Measurements from ENCODE around the gene PPFIA1. TPM values are rescaled to one million over a fixed set of nuclear protein-coding genes. Genes with fewer than 3 reads are reported as not detected.

Gene PPFIA1
- polyA plus RNA-seq, 1 of the 3 experiments (the other 2 are of a cell fraction): 37.4 TPM

- DNase-seq: no peak
- H3F3A ChIP-seq (replicated peaks; ENCODE audit: insufficient read depth): no peaks in the 10 kb centered on the region
- H3K27me3 ChIP-seq (ENCODE audit: insufficient read depth): no peaks in the 10 kb centered on the region
- peaks cover 37% of the 10 kb centered on the region for H3K79me2 ChIP-seq (ENCODE audit: insufficient read depth)
- H3K4me1 ChIP-seq (ENCODE audit: control insufficient read depth in 1 of 2, insufficient read depth in 2 of 2, low read depth in 1 of 2, low read length in 1 of 2): peaks cover 0 to 2% of the 10 kb centered on the region in 2 experiments; a peak in 1 of 4 replicates
- no peaks in the 10 kb centered on the region for H4K20me1 ChIP-seq (ENCODE audit: insufficient read depth)
- no peak overlapping the region for H3K27ac ChIP-seq (ENCODE audit: low read depth in 2 of 2, low read length in 1 of 2)
- CTCF ChIA-PET: interaction anchor here (1.5 to 2.4 kb wide), 2 partner anchors 10 to 18 kb away, joined by 3 to 6 read pairs; no protein-coding TSS in a partner anchor
- POLR2A ChIA-PET: no interaction called here
- H3K36me3 ChIP-seq (replicated peaks in 1 of 2; ENCODE audit: control insufficient read depth in 1 of 2, insufficient read depth in 2 of 2, low read length in 1 of 2): peaks cover 0 to 9% of the 10 kb centered on the region in 2 experiments
- no peak overlapping the region for H3K9ac ChIP-seq
- no peaks in the 10 kb centered on the region for H3K9me2 ChIP-seq
- 96% methylated on average over 18 of the region's 20 CpGs for WGBS (ENCODE audit: low lambda C conversion rate)
- H3K4me3 ChIP-seq (ENCODE audit: low read depth in 2 of 2, low read length in 1 of 2): no peak overlapping the region
- H3K9me3 ChIP-seq: no peaks in the 10 kb centered on the region
- no peak for TF ChIP-seq POLR2AphosphoS5 (IDR thresholded peaks at IDR 0.05; ENCODE audit: low read depth, low read length)
- TF ChIP-seq CTCF (IDR thresholded peaks at IDR 0.05): no peak
- no peak for TF ChIP-seq FOXM1 (IDR thresholded peaks at IDR 0.05; ENCODE audit: low read depth)
- no peak for TF ChIP-seq GABPA (IDR thresholded peaks at IDR 0.05; ENCODE audit: low read depth)
- TF ChIP-seq, protein P1, sequence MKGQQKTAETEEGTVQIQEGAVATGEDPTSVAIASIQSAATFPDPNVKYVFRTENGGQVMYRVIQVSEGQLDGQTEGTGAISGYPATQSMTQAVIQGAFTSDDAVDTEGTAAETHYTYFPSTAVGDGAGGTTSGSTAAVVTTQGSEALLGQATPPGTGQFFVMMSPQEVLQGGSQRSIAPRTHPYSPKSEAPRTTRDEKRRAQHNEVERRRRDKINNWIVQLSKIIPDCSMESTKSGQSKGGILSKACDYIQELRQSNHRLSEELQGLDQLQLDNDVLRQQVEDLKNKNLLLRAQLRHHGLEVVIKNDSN (IDR thresholded peaks at IDR 0.05; ENCODE audit: borderline replicate concordance, low read depth): no peak
- TF ChIP-seq FOSL2 (IDR thresholded peaks at IDR 0.05; ENCODE audit: borderline replicate concordance, low read depth): no peak
- no peak for TF ChIP-seq GATA2 (CRISPR knock-in tag; IDR thresholded peaks at IDR 0.05)
- TF ChIP-seq MXI1 (IDR thresholded peaks at IDR 0.05; ENCODE audit: low read depth, low read length): no peak
- no peak for TF ChIP-seq IRF3 (IDR thresholded peaks at IDR 0.05; ENCODE audit: low read depth, low read length)
- no peak for TF ChIP-seq EZH2phosphoT487 (IDR thresholded peaks at IDR 0.05; ENCODE audit: borderline replicate concordance, low read depth)
- TF ChIP-seq RAD21 (IDR thresholded peaks at IDR 0.05; ENCODE audit: low read length): no peak
- no peak for TF ChIP-seq FOXJ3 (CRISPR knock-in tag; IDR thresholded peaks at IDR 0.05)
- no peak for TF ChIP-seq MEF2A (IDR thresholded peaks at IDR 0.05; ENCODE audit: borderline replicate concordance, low read depth)
- TF ChIP-seq ELF1 (IDR thresholded peaks at IDR 0.05): no peak
- TF ChIP-seq SMC3 (IDR thresholded peaks at IDR 0.05; ENCODE audit: low read depth, low read length): no peak
- TF ChIP-seq, protein P2, sequence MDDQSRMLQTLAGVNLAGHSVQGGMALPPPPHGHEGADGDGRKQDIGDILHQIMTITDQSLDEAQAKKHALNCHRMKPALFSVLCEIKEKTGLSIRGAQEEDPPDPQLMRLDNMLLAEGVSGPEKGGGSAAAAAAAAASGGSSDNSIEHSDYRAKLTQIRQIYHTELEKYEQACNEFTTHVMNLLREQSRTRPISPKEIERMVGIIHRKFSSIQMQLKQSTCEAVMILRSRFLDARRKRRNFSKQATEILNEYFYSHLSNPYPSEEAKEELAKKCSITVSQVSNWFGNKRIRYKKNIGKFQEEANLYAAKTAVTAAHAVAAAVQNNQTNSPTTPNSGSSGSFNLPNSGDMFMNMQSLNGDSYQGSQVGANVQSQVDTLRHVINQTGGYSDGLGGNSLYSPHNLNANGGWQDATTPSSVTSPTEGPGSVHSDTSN (IDR thresholded peaks at IDR 0.05): no peak
- no peak for TF ChIP-seq MAX (IDR thresholded peaks at IDR 0.05; ENCODE audit: low read depth)
- no peak for TF ChIP-seq NRF1 (IDR thresholded peaks at IDR 0.05; ENCODE audit: low read depth, low read length)
- no peak for TF ChIP-seq RFX5 (IDR thresholded peaks at IDR 0.05; ENCODE audit: low read length)
- H3K4me2 ChIP-seq: no peak overlapping the region
- no peak overlapping the region for H2AFZ ChIP-seq (ENCODE audit: low read depth)
Observed at GRCh38 chr11:70312401-70313357, 42.2 kb downstream of the PPFIA1 start.
